Gastrocnemius medialis (tissue), 4 donors: Measurements from ENCODE around the gene RAB26. TPM values are rescaled to one million over a fixed set of nuclear protein-coding genes. Genes with fewer than 3 reads are reported as not detected.

Experiments
- ATAC-seq, 2 donors: fragments of 150-250 bp; one replicate each; pipeline ENCODE4 v1.9.1; 2016
- DNase-seq, 2 donors: peaks; one replicate each; pipeline ENCODE4 v3.0.0-alpha.2; 2019
- H3K27ac ChIP-seq, 4 donors: fragments of 200-600 bp; sonication (generic); 1 replicate in 1 of 4; 2 replicates in 3 of 4; pipeline ENCODE4 v1.5.1; 2016 to 2018; ENCODE audit warnings: mild to moderate bottlenecking in 2 of 4, moderate library complexity in 1 of 4
- H3K27me3 ChIP-seq, 3 donors: fragments of 200-600 bp; sonication (generic) in 2 of 3; 1 replicate in 1 of 3; 2 replicates in 2 of 3; pipeline versions ENCODE4 v1.5.1 to v1.6.0; 2016 to 2019; ENCODE audit warnings: mild to moderate bottlenecking in 1 of 3, moderate library complexity in 1 of 3
- H3K36me3 ChIP-seq, 2 donors: fragments of 200-600 bp; sonication (generic) in 1 of 2; one replicate each; pipeline ENCODE4 v1.5.1; 2017 to 2018
- H3K4me1 ChIP-seq, 2 donors: fragments of 200-600 bp; sonication (generic) in 1 of 2; one replicate each; pipeline ENCODE4 v1.5.1; 2016 to 2017; ENCODE audit warnings: mild to moderate bottlenecking in 2 of 2
- H3K4me3 ChIP-seq, 4 donors: fragments of 200-600 bp; sonication (generic) in 3 of 4; 1 replicate in 1 of 4; 2 replicates in 3 of 4; pipeline ENCODE4 v1.5.1; 2016 to 2019; ENCODE audit warnings: mild to moderate bottlenecking in 2 of 4
- H3K9me3 ChIP-seq, 3 donors: fragments of 200-600 bp; sonication (generic) in 2 of 3; 1 replicate in 1 of 3; 2 replicates in 2 of 3; pipeline ENCODE4 v1.5.1; 2016 to 2019
- CTCF ChIP-seq, 5 experiments: fragments of 450-650 bp in 3 of 5; fragments of 200-600 bp in 2 of 5; sonication (generic) in 2 of 5; IDR thresholded peaks in 4 of 5; conservative IDR thresholded peaks in 1 of 5; 1 replicate in 4 of 5; 2 replicates in 1 of 5; pipeline ENCODE4 v1.5.1; 2016 to 2019; ENCODE audit warnings: antibody characterized with exemption in 5 of 5, mild to moderate bottlenecking in 3 of 5, moderate library complexity in 3 of 5
- POLR2A ChIP-seq, 2 donors: fragments of 450-650 bp; IDR thresholded peaks; one replicate each; pipeline ENCODE4 v1.6.1; 2017; ENCODE audit warnings: antibody characterized with exemption in 2 of 2, mild to moderate bottlenecking in 2 of 2, moderate library complexity in 2 of 2
- in situ Hi-C, 4 donors: fragments of 200-750 bp; cut with MboI; loops; one replicate each; pipeline versions ENCODE4 v1.15.0 to v1.8.0; 2017; ENCODE audit warnings: low sequenced_read_pairs in 4 of 4
- intact Hi-C: fragments of 100-400 bp; cut with DNase I; formaldehyde crosslinking; loops from one replicate; pipeline ENCODE4 v1.15.1; 2023; ENCODE audit warnings: low total_unique reads
- total RNA-seq, 4 donors: library from RNA; depleted of rRNA; stranded (reverse); fragments of >200 nt; gene quantifications; one replicate each; pipeline versions ENCODE4 v1.1.0 to v1.2.3, GENCODE V29; 2016

RAB26 gene
- total RNA-seq, 4 donors from 2014 or later: 1.3 to 4.2 TPM; not detected in 2

GRCh38 chr16:2173366-2173765 is 24.9 kb downstream of the RAB26 start:
- no peak overlapping the region for H3K4me3 ChIP-seq
- H3K27me3 ChIP-seq: no peaks in the 10 kb centered on the region
- in situ Hi-C loops (no loop called here), intact Hi-C loops (no loop called here)
- peaks cover 0 to 60% of the 10 kb centered on the region in 2 donors for H3K36me3 ChIP-seq
- ATAC-seq (no peak), DNase-seq (no peak)
- H3K4me1 ChIP-seq: peaks cover 0 to 6% of the 10 kb centered on the region in 2 donors
- H3K9me3 ChIP-seq: no peaks in the 10 kb centered on the region
- TF ChIP-seq POLR2A (IDR thresholded peaks at IDR 0.05): no peak
- no peak for TF ChIP-seq CTCF (IDR thresholded peaks at IDR 0.05 in 4 of 5, conservative IDR thresholded peaks at IDR 0.05 in 1 of 5)
- no peak overlapping the region for H3K27ac ChIP-seq

GRCh38 chr16:2173916-2174315 is 25.5 kb downstream of the RAB26 start:
- Histone ChIP-seq H3K27ac (no peak overlapping the region), H3K36me3 (peaks cover 0 to 60% of the 10 kb centered on the region in 2 donors), H3K4me1 (peaks cover 0 to 6% of the 10 kb centered on the region in 2 donors), H3K9me3 (no peaks in the 10 kb centered on the region), H3K4me3 (no peak overlapping the region), H3K27me3 (no peaks in the 10 kb centered on the region)
- in situ Hi-C loops: no loop called here
- no peak for TF ChIP-seq CTCF (IDR thresholded peaks at IDR 0.05 in 4 of 5, conservative IDR thresholded peaks at IDR 0.05 in 1 of 5)
- no peak for TF ChIP-seq POLR2A (IDR thresholded peaks at IDR 0.05)
- ATAC-seq: no peak
- intact Hi-C loops: no loop called here
- no peak for DNase-seq

GRCh38 chr16:2174396-2175131 is 26.1 kb downstream of the RAB26 start:
- Histone ChIP-seq H3K27me3 (no peaks in the 10 kb centered on the region), H3K27ac (no peak overlapping the region), H3K4me1 (peaks cover 0 to 2% of the 10 kb centered on the region in 2 donors), H3K4me3 (no peak overlapping the region), H3K9me3 (no peaks in the 10 kb centered on the region), H3K36me3 (peaks cover 0 to 60% of the 10 kb centered on the region in 2 donors)
- ATAC-seq (no peak), DNase-seq (no peak)
- intact Hi-C loops (no loop called here), in situ Hi-C loops (no loop called here)
- TF ChIP-seq CTCF (IDR thresholded peaks at IDR 0.05 in 4 of 5, conservative IDR thresholded peaks at IDR 0.05 in 1 of 5) (no peak), POLR2A (IDR thresholded peaks at IDR 0.05) (no peak)

- DNase-seq: no peak
- intact Hi-C loops (no loop called here), in situ Hi-C loops (no loop called here)
- Histone ChIP-seq H3K27me3 (no peaks in the 10 kb centered on the region), H3K9me3 (no peaks in the 10 kb centered on the region), H3K27ac (no peak overlapping the region), H3K4me3 (no peak overlapping the region), H3K36me3 (peaks cover 0 to 60% of the 10 kb centered on the region in 2 donors), H3K4me1 (no peaks in the 10 kb centered on the region)
- no peak for ATAC-seq
- TF ChIP-seq POLR2A (IDR thresholded peaks at IDR 0.05) (no peak), CTCF (IDR thresholded peaks at IDR 0.05 in 4 of 5, conservative IDR thresholded peaks at IDR 0.05 in 1 of 5) (no peak)
These were observed 27.0 kb downstream of the RAB26 start for GRCh38 chr16:2175454-2175853.
